Vagina (tissue), 2 donors: ENCODE measurements around the gene GFRA1.

Source experiments
- POLR2AphosphoS5 ChIP-seq, 2 donors: sonication (generic); formaldehyde crosslinking; IDR thresholded peaks; one replicate each; pipeline ENCODE4 v1.9.0; 2017; ENCODE audit warnings: antibody characterized with exemption in 2 of 2, mild to moderate bottlenecking in 2 of 2, low read depth in 1 of 2; ENCODE audit not compliant: insufficient read depth in 1 of 2
- TF ChIP-seq, protein P1 (sequence below), 3 experiments: fragments of 450-650 bp in 2 of 3; fragments of 200-600 bp in 1 of 3; sonication (generic) in 1 of 3; IDR thresholded peaks; one replicate each; pipeline ENCODE4 v1.5.1; 2017 to 2019; ENCODE audit warnings: antibody characterized with exemption in 3 of 3, mild to moderate bottlenecking in 2 of 3, moderate library complexity in 2 of 3

DNA sequence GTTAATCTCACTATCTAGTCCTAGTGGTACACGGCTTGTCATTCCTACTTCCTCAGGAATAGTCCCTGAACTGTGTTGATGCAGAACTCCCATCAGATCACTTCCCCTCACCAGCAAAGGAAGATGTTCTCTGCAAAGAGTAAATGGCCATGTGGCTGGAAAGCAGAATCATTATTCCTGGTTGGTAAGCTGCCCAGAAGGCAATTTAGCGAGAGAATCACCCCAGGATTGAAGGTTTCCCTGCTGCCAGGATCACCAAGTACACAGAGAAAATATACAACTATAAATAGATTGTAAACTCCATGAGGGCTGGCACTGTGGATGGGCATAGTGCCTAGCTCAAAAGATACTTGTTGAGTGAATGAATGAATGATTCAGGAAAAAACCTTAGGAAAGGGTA lies 115.0 kb downstream of the GFRA1 start:
- TF ChIP-seq, protein P1, sequence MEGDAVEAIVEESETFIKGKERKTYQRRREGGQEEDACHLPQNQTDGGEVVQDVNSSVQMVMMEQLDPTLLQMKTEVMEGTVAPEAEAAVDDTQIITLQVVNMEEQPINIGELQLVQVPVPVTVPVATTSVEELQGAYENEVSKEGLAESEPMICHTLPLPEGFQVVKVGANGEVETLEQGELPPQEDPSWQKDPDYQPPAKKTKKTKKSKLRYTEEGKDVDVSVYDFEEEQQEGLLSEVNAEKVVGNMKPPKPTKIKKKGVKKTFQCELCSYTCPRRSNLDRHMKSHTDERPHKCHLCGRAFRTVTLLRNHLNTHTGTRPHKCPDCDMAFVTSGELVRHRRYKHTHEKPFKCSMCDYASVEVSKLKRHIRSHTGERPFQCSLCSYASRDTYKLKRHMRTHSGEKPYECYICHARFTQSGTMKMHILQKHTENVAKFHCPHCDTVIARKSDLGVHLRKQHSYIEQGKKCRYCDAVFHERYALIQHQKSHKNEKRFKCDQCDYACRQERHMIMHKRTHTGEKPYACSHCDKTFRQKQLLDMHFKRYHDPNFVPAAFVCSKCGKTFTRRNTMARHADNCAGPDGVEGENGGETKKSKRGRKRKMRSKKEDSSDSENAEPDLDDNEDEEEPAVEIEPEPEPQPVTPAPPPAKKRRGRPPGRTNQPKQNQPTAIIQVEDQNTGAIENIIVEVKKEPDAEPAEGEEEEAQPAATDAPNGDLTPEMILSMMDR (IDR thresholded peaks at IDR 0.05) = no peak
- no peak for TF ChIP-seq POLR2AphosphoS5 (IDR thresholded peaks at IDR 0.05; ENCODE audit: insufficient read depth in 1 of 2, low read depth in 1 of 2)
